CD4-positive, alpha-beta memory T cell (primary cell): ENCODE measurements around the gene PGBD2. TPM values are rescaled to one million over a fixed set of nuclear protein-coding genes. Genes with fewer than 3 reads are reported as not detected.

ENCODE experiments used
- CTCF ChIA-PET: fragments of 350-600 bp; sonication (Branson Sonifier 250); formaldehyde crosslinking; loops from one replicate; lab custom pipeline; 2021; ENCODE audit warnings: inconsistent platforms; ENCODE audit not compliant: partially characterized antibody; lab: Charles Lee
- POLR2A ChIA-PET: fragments of 350-600 bp; sonication (Branson Sonifier 250); formaldehyde crosslinking; loops from one replicate; lab custom pipeline; 2021; ENCODE audit not compliant: partially characterized antibody; lab: Charles Lee
- DNase-seq, 5 donors: peaks; one replicate each; pipeline versions ENCODE4 v3.0.0 to v3.0.0-alpha.2; 2020 to 2022; ENCODE audit warnings: mixed read lengths in 1 of 5
- H3K27ac ChIP-seq: one replicate; pipeline ENCODE4 v1.7.0; 2013; ENCODE audit warnings: low read depth, low read length
- H3K27me3 ChIP-seq: 2 replicates; pipeline ENCODE4 v1.7.0; 2013; ENCODE audit warnings: mild to moderate bottlenecking, low read length, moderate library complexity; ENCODE audit not compliant: insufficient read depth
- H3K36me3 ChIP-seq: 2 replicates; pipeline ENCODE4 v1.7.0; 2013; ENCODE audit warnings: mild to moderate bottlenecking, low read length, moderate library complexity; ENCODE audit not compliant: insufficient read depth
- H3K4me1 ChIP-seq: 2 replicates; pipeline ENCODE4 v1.7.0; 2013; ENCODE audit warnings: mild to moderate bottlenecking, low read length, moderate library complexity; ENCODE audit not compliant: insufficient read depth
- H3K4me3 ChIP-seq, 2 donors: one replicate each; pipeline ENCODE4 v1.7.0; 2013; ENCODE audit warnings: low read length in 2 of 2, mild to moderate bottlenecking in 1 of 2
- H3K9me3 ChIP-seq, 2 donors: one replicate each; pipeline ENCODE4 v1.7.0; 2013; ENCODE audit warnings: low read length in 2 of 2, control low read depth in 1 of 2; ENCODE audit not compliant: control insufficient read depth in 1 of 2
- H3K27ac Mint-ChIP-seq, 7 donors: one replicate each; pipeline ENCODE4 v1.8.0; 2020 to 2021; ENCODE audit warnings: mixed read lengths in 7 of 7, mild to moderate bottlenecking in 6 of 7, inconsistent platforms in 3 of 7, moderate library complexity in 3 of 7
- H3K27me3 Mint-ChIP-seq, 2 donors: one replicate each; pipeline ENCODE4 v1.8.0; 2020 to 2021; ENCODE audit warnings: mixed read lengths in 2 of 2
- H3K36me3 Mint-ChIP-seq, 2 donors: one replicate each; pipeline ENCODE4 v1.8.0; 2020 to 2021; ENCODE audit warnings: mixed read lengths in 2 of 2, inconsistent platforms in 1 of 2, mild to moderate bottlenecking in 1 of 2
- H3K4me1 Mint-ChIP-seq, 4 donors: one replicate each; pipeline ENCODE4 v1.8.0; 2020 to 2021; ENCODE audit warnings: mixed read lengths in 4 of 4, mild to moderate bottlenecking in 1 of 4
- H3K4me3 Mint-ChIP-seq, 8 donors: one replicate each; pipeline ENCODE4 v1.8.0; 2020 to 2021; ENCODE audit warnings: mixed read lengths in 8 of 8, mild to moderate bottlenecking in 7 of 8, moderate library complexity in 6 of 8, inconsistent platforms in 3 of 8
- H3K9me3 Mint-ChIP-seq, 8 donors: one replicate each; pipeline ENCODE4 v1.8.0; 2020 to 2021; ENCODE audit warnings: mixed read lengths in 8 of 8, mild to moderate bottlenecking in 5 of 8, inconsistent platforms in 3 of 8, moderate library complexity in 1 of 8
- intact Hi-C: fragments of 100-400 bp; cut with micrococcal nuclease; formaldehyde crosslinking; loops from one replicate; pipeline ENCODE4 v1.15.1; 2023
- polyA plus RNA-seq, 2 donors: library from polyadenylated mRNA; unstranded; fragments of 300-500 nt; fragmentation: Illumina TruSeq; gene quantifications; one replicate each; pipeline ENCODE4 v1.2.3, GENCODE V29; 2021
- total RNA-seq, 2 experiments: library from RNA; stranded (reverse); gene quantifications; one replicate each; pipeline ENCODE4 v1.2.3, GENCODE V29; 2021

Gene PGBD2
- total RNA-seq, result 10 to 100 TPM; 18.3 to 19.6 TPM
- polyA plus RNA-seq, result 10 to 100 TPM in 1 of 2 donors, 1 to 10 TPM in 1; 7.3 to 10.9 TPM

GRCh38 chr1:248906009-248906752 is at the start of gene PGBD2:
Gene PGBD2, plus strand, starts transcription at chr1:248906235. Its CDS starts 7,628 bp downstream, at chr1:248913863.
- Histone ChIP-seq H3K4me1 (peaks cover 28% of the 10 kb centered on the region), H3K27ac (peak within 1 kb of the TSS; percentile 77), H3K36me3 (no peaks in the 10 kb centered on the region), H3K27me3 (no peaks in the 10 kb centered on the region), H3K4me3 (peak within 1 kb of the TSS; percentile 45 to 80), H3K9me3 (no peaks in the 10 kb centered on the region)
- Mint-ChIP-seq H3K36me3 (peaks cover 0 to 11% of the 10 kb centered on the region in 2 donors), H3K27ac (peak within 1 kb of the TSS; percentile 92 to 99 (median 99)), H3K4me3 (peak within 1 kb of the TSS; percentile 96 to 98 (median 98)), H3K9me3 (no peaks in the 10 kb centered on the region), H3K27me3 (peaks cover 0 to 2% of the 10 kb centered on the region in 2 donors), H3K4me1 (peaks cover 26 to 59% (median 35%) of the 10 kb centered on the region in 4 donors)
- ChIA-PET POLR2A (interaction anchor here (0.6 to 2.0 kb wide), 6 partner anchors 32 to 79 kb away, joined by 3 to 28 read pairs (median 10); partner anchors contain the start of genes SH3BP5L, ZNF672 and ZNF692), CTCF (interaction anchor here (0.7 to 1.4 kb wide), 5 partner anchors 20 to 80 kb away, joined by 3 to 5 read pairs (median 4); partner anchors contain the start of genes SH3BP5L and ZNF692)
- intact Hi-C loops, result loop anchor here (1.0 kb wide), 4 partner anchors 32 to 80 kb away; partner anchors contain the start of genes ZNF672 and ZNF692
- peak; percentile 90 to 93 (median 92) for DNase-seq

- CTCF ChIA-PET, result interaction anchor here (1.9 kb wide), 1 partner anchor 15 kb away, joined by 6 read pairs; no protein-coding TSS in a partner anchor
- no peak for DNase-seq
- intact Hi-C loops, result no loop called here
- Mint-ChIP-seq H3K27ac (peak overlapping the region in 5 of 7 donors; percentile 48 to 97 (median 88)), H3K4me3 (peak overlapping the region in 6 of 8 donors; percentile 58 to 93 (median 90)), H3K36me3 (peaks cover 5 to 6% of the 10 kb centered on the region in 2 donors), H3K9me3 (no peaks in the 10 kb centered on the region), H3K27me3 (no peaks in the 10 kb centered on the region), H3K4me1 (peaks cover 28 to 47% (median 34%) of the 10 kb centered on the region in 4 donors)
- H3K4me3 ChIP-seq, result peak overlapping the region in 1 of 2 donors; percentile 66
- peaks cover 49% of the 10 kb centered on the region for H3K4me1 ChIP-seq
- no peaks in the 10 kb centered on the region for H3K9me3 ChIP-seq
- no peaks in the 10 kb centered on the region for H3K36me3 ChIP-seq
- H3K27me3 ChIP-seq, result no peaks in the 10 kb centered on the region
- H3K27ac ChIP-seq, result no peak overlapping the region
- POLR2A ChIA-PET, result interaction anchor here (9.6 kb wide), 1 partner anchor 17 kb away, joined by 210 read pairs; the partner anchor contains the start of gene ZNF672
Observed at GRCh38 chr1:248857201-248857600, 48.8 kb upstream of the PGBD2 start.

- H3K4me1 ChIP-seq, result peaks cover 54% of the 10 kb centered on the region
- H3K9me3 Mint-ChIP-seq, result no peaks in the 10 kb centered on the region
- ChIA-PET CTCF (interaction anchor here (0.7 to 3.3 kb wide), 7 partner anchors 15 to 56 kb away, joined by 3 to 54 read pairs (median 5); partner anchors contain the start of genes SH3BP5L and ZNF672), POLR2A (interaction anchor here (1.0 to 9.6 kb wide), 5 partner anchors 11 to 48 kb away, joined by 4 to 210 read pairs (median 60); partner anchors contain the start of genes PGBD2, SH3BP5L and ZNF672)
- DNase-seq, result no peak
- H3K9me3 ChIP-seq, result no peaks in the 10 kb centered on the region
- peak overlapping the region; percentile 58 for H3K27ac ChIP-seq
- H3K36me3 Mint-ChIP-seq, result peaks cover 5 to 6% of the 10 kb centered on the region in 2 donors
- no peaks in the 10 kb centered on the region for H3K27me3 Mint-ChIP-seq
- H3K27me3 ChIP-seq, result no peaks in the 10 kb centered on the region
- intact Hi-C loops, result no loop called here
- peak overlapping the region; percentile 84 to 93 (median 89) for H3K4me3 Mint-ChIP-seq
- peak overlapping the region; percentile 66 for H3K4me3 ChIP-seq
- H3K27ac Mint-ChIP-seq, result peak overlapping the region in 6 of 7 donors; percentile 64 to 98 (median 97)
- H3K4me1 Mint-ChIP-seq, result peaks cover 34 to 52% (median 38%) of the 10 kb centered on the region in 4 donors
- no peaks in the 10 kb centered on the region for H3K36me3 ChIP-seq
Observed at GRCh38 chr1:248857749-248858095, 48.3 kb upstream of the PGBD2 start.

GRCh38 chr1:248858096-248858890 is 47.7 kb upstream of the PGBD2 start:
- Mint-ChIP-seq H3K9me3 (peaks cover 0 to 1% (median 0%) of the 10 kb centered on the region in 8 donors), H3K27ac (peak overlapping the region; percentile 88 to 98 (median 97)), H3K27me3 (no peaks in the 10 kb centered on the region), H3K36me3 (peaks cover 5 to 6% of the 10 kb centered on the region in 2 donors), H3K4me3 (peak overlapping the region; percentile 84 to 93 (median 89)), H3K4me1 (peaks cover 37 to 57% (median 41%) of the 10 kb centered on the region in 4 donors)
- POLR2A ChIA-PET, result interaction anchor here (1.0 to 9.6 kb wide), 6 partner anchors 11 to 48 kb away, joined by 4 to 210 read pairs (median 38); partner anchors contain the start of genes PGBD2, SH3BP5L and ZNF672
- Histone ChIP-seq H3K36me3 (no peaks in the 10 kb centered on the region), H3K27ac (peak overlapping the region; percentile 58), H3K4me3 (peak overlapping the region; percentile 66), H3K9me3 (no peaks in the 10 kb centered on the region), H3K4me1 (peaks cover 59% of the 10 kb centered on the region), H3K27me3 (no peaks in the 10 kb centered on the region)
- intact Hi-C loops, result no loop called here
- CTCF ChIA-PET, result interaction anchor here (0.7 to 3.3 kb wide), 10 partner anchors 11 to 55 kb away, joined by 3 to 54 read pairs (median 6); partner anchors contain the start of genes SH3BP5L and ZNF672
- DNase-seq, result peak in 1 of 5 donors; percentile 20

GRCh38 chr1:248858891-248859889 is 46.8 kb upstream of the PGBD2 start, which contains the start of gene ZNF692:
Gene ZNF692, minus strand, starts transcription at chr1:248859085. Its CDS starts 776 bp downstream, at chr1:248858309.
- H3K4me3 Mint-ChIP-seq, result peak within 1 kb of the TSS; percentile 84 to 93 (median 89)
- peaks cover 38 to 63% (median 45%) of the 10 kb centered on the region in 4 donors for H3K4me1 Mint-ChIP-seq
- H3K27me3 Mint-ChIP-seq, result no peaks in the 10 kb centered on the region

More at GRCh38 chr1:248858891-248859889, 46.8 kb upstream of the PGBD2 start, which contains the start of gene ZNF692:
- POLR2A ChIA-PET, result interaction anchor here (1.0 to 9.6 kb wide), 9 partner anchors 8 to 47 kb away, joined by 3 to 210 read pairs (median 8); partner anchors contain the start of genes PGBD2, SH3BP5L and ZNF672
- H3K27me3 ChIP-seq, result no peaks in the 10 kb centered on the region
- CTCF ChIA-PET, result interaction anchor here (0.7 to 3.3 kb wide), 9 partner anchors 12 to 54 kb away, joined by 3 to 54 read pairs (median 6); partner anchors contain the start of genes SH3BP5L and ZNF672
- intact Hi-C loops, result loop anchor here (1.0 kb wide), 4 partner anchors 14 to 47 kb away; partner anchors contain the start of genes PGBD2 and ZNF672
- H3K27ac ChIP-seq, result peak within 1 kb of the TSS; percentile 58
- Mint-ChIP-seq H3K9me3 (peaks cover 0 to 1% (median 0%) of the 10 kb centered on the region in 8 donors), H3K27ac (peak within 1 kb of the TSS; percentile 88 to 98 (median 97)), H3K36me3 (peaks cover 4 to 5% of the 10 kb centered on the region in 2 donors)
- peaks cover 58% of the 10 kb centered on the region for H3K4me1 ChIP-seq
- no peaks in the 10 kb centered on the region for H3K9me3 ChIP-seq
- H3K36me3 ChIP-seq, result no peaks in the 10 kb centered on the region
- peak within 1 kb of the TSS; percentile 66 to 81 for H3K4me3 ChIP-seq
- peak; percentile 97 to 98 (median 97) for DNase-seq
